GM12892 (cell line): ENCODE results near the gene GNB1.

Source experiments
- POLR2A ChIP-seq: IDR thresholded peaks from 2 replicates; pipeline ENCODE4 v1.6.1; 2011; ENCODE audit warnings: low read depth, low read length, control low read depth
- POLR2AphosphoS5 ChIP-seq: IDR thresholded peaks from 2 replicates; pipeline ENCODE4 v1.6.1; 2011; ENCODE audit warnings: low read depth, low read length, control low read depth

DNA sequence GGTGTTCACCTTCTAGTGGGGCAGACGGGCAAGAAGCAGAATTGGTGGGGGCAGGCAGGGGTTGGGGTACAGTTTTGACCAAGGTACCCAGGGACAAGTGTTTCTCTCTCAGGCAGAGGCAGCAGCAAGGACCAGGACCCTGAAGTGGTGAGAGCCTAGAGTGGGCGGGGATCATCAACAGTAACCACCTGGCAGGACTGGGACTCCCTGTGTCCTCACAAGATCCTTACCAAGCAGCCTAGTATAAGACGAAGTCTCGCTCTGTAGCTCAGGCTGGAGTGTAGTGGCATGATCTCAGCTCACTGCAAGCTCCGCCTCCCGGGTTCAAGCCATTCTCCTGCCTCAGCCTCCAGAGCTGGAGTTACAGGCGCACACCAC lies 109.4 kb downstream of the GNB1 start:
- TF ChIP-seq POLR2A: no peak
- TF ChIP-seq POLR2AphosphoS5: no peak
